SIG-M5 treated with dmso at 0.1 percent for 504 hours (cell line): ENCODE data around the gene DCLK3.

Experiments
- DNase-seq: peaks from one replicate; lab custom pipeline; 2025; ENCODE audit not compliant: unreplicated experiment; lab: John Stamatoyannopoulos, UW

DCLK3 gene

GRCh38 chr3:36713904-36714303 lies 50.4 kb downstream of the DCLK3 start:
- DNase-seq = no peak

- DNase-seq = no peak
Observed at GRCh38 chr3:36710606-36711005, 53.7 kb downstream of the DCLK3 start.

- DNase-seq = no peak
Observed at GRCh38 chr3:36709826-36710365, 54.5 kb downstream of the DCLK3 start.

- no peak for DNase-seq
Observed at GRCh38 chr3:36709281-36709680, 55.1 kb downstream of the DCLK3 start.

- DNase-seq = peak; percentile 61
Observed at GRCh38 chr3:36707623-36708409, 56.5 kb downstream of the DCLK3 start.

- DNase-seq = no peak
Observed at GRCh38 chr3:36705015-36705414, 59.3 kb downstream of the DCLK3 start.

- DNase-seq = no peak
Observed at GRCh38 chr3:36704280-36704679, 60.1 kb downstream of the DCLK3 start.

- no peak for DNase-seq
Observed at GRCh38 chr3:36701249-36701572, 63.1 kb downstream of the DCLK3 start.

GRCh38 chr3:36700537-36701248 lies 63.7 kb downstream of the DCLK3 start:
- DNase-seq = peak; percentile 59

GRCh38 chr3:36698314-36698713 lies 66.0 kb downstream of the DCLK3 start:
- DNase-seq = no peak

GRCh38 chr3:36697229-36698001 lies 66.9 kb downstream of the DCLK3 start:
- no peak for DNase-seq

- DNase-seq = no peak
Observed at GRCh38 chr3:36696799-36697198, 67.6 kb downstream of the DCLK3 start.

GRCh38 chr3:36695769-36696137 lies 68.6 kb downstream of the DCLK3 start:
- no peak for DNase-seq

- DNase-seq = no peak
Observed at GRCh38 chr3:36695113-36695768, 69.1 kb downstream of the DCLK3 start.

- DNase-seq = no peak
Observed at GRCh38 chr3:36693670-36694069, 70.7 kb downstream of the DCLK3 start.

GRCh38 chr3:36689560-36689959 lies 74.8 kb downstream of the DCLK3 start:
- no peak for DNase-seq

- DNase-seq = no peak
Observed at GRCh38 chr3:36688815-36689214, 75.5 kb downstream of the DCLK3 start.

GRCh38 chr3:36686516-36686915 lies 77.8 kb downstream of the DCLK3 start:
- no peak for DNase-seq

- peak; percentile 26 for DNase-seq
Observed at GRCh38 chr3:36681867-36682266, 82.5 kb downstream of the DCLK3 start.

- DNase-seq = no peak
Observed at GRCh38 chr3:36680952-36681351, 83.4 kb downstream of the DCLK3 start.
